Measurements from ENCODE around the gene SLC13A1. TPM values are rescaled to one million over a fixed set of nuclear protein-coding genes. Genes with fewer than 3 reads are reported as not detected.

The SLC13A1 gene
- polyA plus RNA-seq, 2 of the 4 experiments (the other 2 are of a cell fraction), result not detected

DNA sequence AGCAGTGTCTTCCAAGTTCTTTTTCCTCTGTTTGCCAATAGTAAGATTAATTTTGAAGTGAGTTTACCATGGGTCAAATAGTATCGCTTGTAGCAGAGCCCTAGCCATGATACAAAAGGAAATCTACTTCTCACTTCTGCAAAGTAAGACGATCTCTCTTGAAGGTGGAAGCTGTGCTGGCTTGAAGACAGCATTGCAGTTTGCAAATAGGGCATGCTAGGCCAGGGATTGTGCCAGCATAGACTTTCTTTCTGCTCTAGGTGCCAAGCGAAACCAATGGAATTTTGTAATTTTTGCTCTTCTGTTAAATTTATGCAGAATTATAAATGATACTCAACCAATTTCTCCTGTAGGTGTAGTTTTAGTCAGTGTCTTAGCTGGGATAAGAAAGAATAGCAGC lies 74.5 kb downstream of the SLC13A1 start:
- no peak for ATAC-seq
- no peak for DNase-seq (ENCODE audit: low read depth in 1 of 2, low spot score in 1 of 2)
- Histone ChIP-seq H3K4me2 (no peak overlapping the region), H3K4me1 (no peaks in the 10 kb centered on the region), H3K9me3 (no peaks in the 10 kb centered on the region), H3K4me3 (no peak overlapping the region), H3K27ac (no peak overlapping the region)
- TF ChIP-seq RNF2 (IDR thresholded peaks at IDR 0.05; ENCODE audit: borderline replicate concordance, low read depth), result no peak
- FAIRE-seq, result no peak
- ChIA-PET CTCF (no interaction called here), POLR2A (no interaction called here)
- WGBS (ENCODE audit: missing lambda C conversion rate), result 12% methylated on average over 3 of the region's 3 CpGs

DNA sequence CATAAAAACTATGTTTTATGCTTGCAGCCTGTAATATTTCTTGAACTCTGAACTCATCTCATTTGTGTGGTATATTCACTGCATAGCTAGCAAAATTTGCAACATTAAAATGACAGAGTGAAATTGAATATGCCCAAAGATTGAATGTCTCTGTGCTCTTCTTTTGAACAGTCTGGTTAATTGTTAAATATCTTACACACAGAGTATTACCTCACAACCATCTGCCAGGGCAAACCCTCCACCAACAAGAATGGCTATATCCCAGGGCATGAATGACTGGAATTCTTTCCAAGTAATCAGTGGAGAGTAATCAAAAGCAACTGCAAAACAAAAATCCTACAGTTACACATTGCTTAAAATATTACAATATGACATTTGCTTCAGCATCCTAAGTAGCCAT lies 76.9 kb downstream of the SLC13A1 start:
- Histone ChIP-seq H3K4me2 (no peak overlapping the region), H3K27ac (no peak overlapping the region), H3K4me3 (no peak overlapping the region), H3K4me1 (no peaks in the 10 kb centered on the region), H3K9me3 (no peaks in the 10 kb centered on the region)
- ChIA-PET CTCF (no interaction called here), POLR2A (no interaction called here)
- no peak for TF ChIP-seq HES2 (IDR thresholded peaks at IDR 0.05)
- TF ChIP-seq HDAC2 (IDR thresholded peaks at IDR 0.05), result no peak
- no peak for TF ChIP-seq HOXA7 (CRISPR knock-in tag; IDR thresholded peaks at IDR 0.05)
- no peak for TF ChIP-seq KDM5A (IDR thresholded peaks at IDR 0.05)
- TF ChIP-seq, protein P1, sequence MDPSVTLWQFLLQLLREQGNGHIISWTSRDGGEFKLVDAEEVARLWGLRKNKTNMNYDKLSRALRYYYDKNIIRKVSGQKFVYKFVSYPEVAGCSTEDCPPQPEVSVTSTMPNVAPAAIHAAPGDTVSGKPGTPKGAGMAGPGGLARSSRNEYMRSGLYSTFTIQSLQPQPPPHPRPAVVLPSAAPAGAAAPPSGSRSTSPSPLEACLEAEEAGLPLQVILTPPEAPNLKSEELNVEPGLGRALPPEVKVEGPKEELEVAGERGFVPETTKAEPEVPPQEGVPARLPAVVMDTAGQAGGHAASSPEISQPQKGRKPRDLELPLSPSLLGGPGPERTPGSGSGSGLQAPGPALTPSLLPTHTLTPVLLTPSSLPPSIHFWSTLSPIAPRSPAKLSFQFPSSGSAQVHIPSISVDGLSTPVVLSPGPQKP (IDR thresholded peaks at IDR 0.05; ENCODE audit: low read depth, low read length), result no peak
- TF ChIP-seq, protein P2, sequence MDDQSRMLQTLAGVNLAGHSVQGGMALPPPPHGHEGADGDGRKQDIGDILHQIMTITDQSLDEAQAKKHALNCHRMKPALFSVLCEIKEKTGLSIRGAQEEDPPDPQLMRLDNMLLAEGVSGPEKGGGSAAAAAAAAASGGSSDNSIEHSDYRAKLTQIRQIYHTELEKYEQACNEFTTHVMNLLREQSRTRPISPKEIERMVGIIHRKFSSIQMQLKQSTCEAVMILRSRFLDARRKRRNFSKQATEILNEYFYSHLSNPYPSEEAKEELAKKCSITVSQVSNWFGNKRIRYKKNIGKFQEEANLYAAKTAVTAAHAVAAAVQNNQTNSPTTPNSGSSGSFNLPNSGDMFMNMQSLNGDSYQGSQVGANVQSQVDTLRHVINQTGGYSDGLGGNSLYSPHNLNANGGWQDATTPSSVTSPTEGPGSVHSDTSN (IDR thresholded peaks at IDR 0.05), result no peak
- TF ChIP-seq POLR2AphosphoS2 (conservative IDR thresholded peaks at IDR 0.05; ENCODE audit: low read length), result no peak
- no peak for TF ChIP-seq HOXB13 (CRISPR knock-in tag; IDR thresholded peaks at IDR 0.05; ENCODE audit: low read depth)
- TF ChIP-seq ZNF302 (CRISPR knock-in tag; IDR thresholded peaks at IDR 0.05), result no peak
- TF ChIP-seq MAFK (IDR thresholded peaks at IDR 0.05; ENCODE audit: partially characterized antibody), result no peak
- no peak for TF ChIP-seq NFE2L2 (conservative IDR thresholded peaks at IDR 0.05; ENCODE audit: low read length)
- no peak for TF ChIP-seq RAD21 (conservative IDR thresholded peaks at IDR 0.05 in 1 of 2, IDR thresholded peaks at IDR 0.05 in 1 of 2)
- TF ChIP-seq CHD2 (IDR thresholded peaks at IDR 0.05; ENCODE audit: low read length, partially characterized antibody), result no peak
- no peak for TF ChIP-seq PHF8 (IDR thresholded peaks at IDR 0.05; ENCODE audit: borderline replicate concordance, low read depth)
- TF ChIP-seq ESRRA (IDR thresholded peaks at IDR 0.05; ENCODE audit: borderline replicate concordance, low read length), result no peak
- TF ChIP-seq, protein P3, sequence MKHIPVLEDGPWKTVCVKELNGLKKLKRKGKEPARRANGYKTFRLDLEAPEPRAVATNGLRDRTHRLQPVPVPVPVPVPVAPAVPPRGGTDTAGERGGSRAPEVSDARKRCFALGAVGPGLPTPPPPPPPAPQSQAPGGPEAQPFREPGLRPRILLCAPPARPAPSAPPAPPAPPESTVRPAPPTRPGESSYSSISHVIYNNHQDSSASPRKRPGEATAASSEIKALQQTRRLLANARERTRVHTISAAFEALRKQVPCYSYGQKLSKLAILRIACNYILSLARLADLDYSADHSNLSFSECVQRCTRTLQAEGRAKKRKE (CRISPR knock-in tag; IDR thresholded peaks at IDR 0.05; ENCODE audit: low read depth), result no peak
- no peak for TF ChIP-seq MAZ (IDR thresholded peaks at IDR 0.05; ENCODE audit: borderline replicate concordance, low read depth, low read length)
- TF ChIP-seq EHMT2 (IDR thresholded peaks at IDR 0.05; ENCODE audit: low read depth), result no peak
- no peak for DNase-seq (ENCODE audit: low read depth in 1 of 2, low spot score in 1 of 2)
- no peak for ATAC-seq
- no peak for FAIRE-seq

DNA sequence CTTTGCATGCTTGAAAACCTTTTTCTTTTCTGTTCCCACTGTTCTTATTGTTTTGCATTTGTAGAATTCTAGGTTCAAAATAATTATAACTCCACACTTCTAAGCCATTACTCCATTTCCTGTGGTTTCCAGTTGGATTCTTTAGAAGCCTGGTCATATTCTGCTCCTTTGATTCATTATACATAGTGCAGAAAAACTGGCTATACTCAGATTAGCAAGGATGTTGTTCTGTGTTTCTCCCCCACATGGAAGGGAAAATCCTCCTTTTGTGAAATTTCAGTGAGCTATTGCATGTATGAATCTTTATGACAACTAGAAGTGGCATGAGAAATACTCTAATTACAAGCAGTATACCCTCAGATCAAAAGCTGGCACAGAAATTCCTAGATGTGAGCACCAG lies 79.5 kb downstream of the SLC13A1 start:
- ChIA-PET POLR2A (no interaction called here), CTCF (no interaction called here)
- DNase-seq (ENCODE audit: low read depth in 1 of 2, low spot score in 1 of 2), result no peak

More for the DNA sequence above, 79.5 kb downstream of the SLC13A1 start:
- ATAC-seq, result no peak
- H3K9me3 ChIP-seq, result no peaks in the 10 kb centered on the region
- H3K4me1 ChIP-seq, result no peaks in the 10 kb centered on the region
- no peak overlapping the region for H3K27ac ChIP-seq
- no peak overlapping the region for H3K4me2 ChIP-seq
- H3K4me3 ChIP-seq, result no peak overlapping the region
- no peak for FAIRE-seq
- TF ChIP-seq CTCF (IDR thresholded peaks at IDR 0.05) (no peak), E2F6 (IDR thresholded peaks at IDR 0.05; ENCODE audit: borderline replicate concordance, low read depth) (no peak), FOXS1 (CRISPR knock-in tag; IDR thresholded peaks at IDR 0.05) (no peak), ZFP36 (IDR thresholded peaks at IDR 0.05; ENCODE audit: borderline replicate concordance, partially characterized antibody) (no peak), HOXB13 (CRISPR knock-in tag; IDR thresholded peaks at IDR 0.05; ENCODE audit: low read depth) (no peak), ESRRA (IDR thresholded peaks at IDR 0.05; ENCODE audit: borderline replicate concordance, low read length) (no peak), RARB (CRISPR knock-in tag; IDR thresholded peaks at IDR 0.05) (no peak), PHF8 (IDR thresholded peaks at IDR 0.05; ENCODE audit: borderline replicate concordance, low read depth) (no peak)
- TF ChIP-seq, protein P3 (CRISPR knock-in tag; IDR thresholded peaks at IDR 0.05; ENCODE audit: low read depth), result no peak
